GM19328 (cell line): ENCODE results near the gene PUSL1.

ENCODE experiments used
- ATAC-seq: cut with Tn5 transposase; IDR thresholded peaks from one replicate; pipeline ENCODE4 v1.9.1; 2021; ENCODE audit warnings: mild to moderate bottlenecking, moderate library complexity; ENCODE audit not compliant: unreplicated experiment

PUSL1 gene

DNA sequence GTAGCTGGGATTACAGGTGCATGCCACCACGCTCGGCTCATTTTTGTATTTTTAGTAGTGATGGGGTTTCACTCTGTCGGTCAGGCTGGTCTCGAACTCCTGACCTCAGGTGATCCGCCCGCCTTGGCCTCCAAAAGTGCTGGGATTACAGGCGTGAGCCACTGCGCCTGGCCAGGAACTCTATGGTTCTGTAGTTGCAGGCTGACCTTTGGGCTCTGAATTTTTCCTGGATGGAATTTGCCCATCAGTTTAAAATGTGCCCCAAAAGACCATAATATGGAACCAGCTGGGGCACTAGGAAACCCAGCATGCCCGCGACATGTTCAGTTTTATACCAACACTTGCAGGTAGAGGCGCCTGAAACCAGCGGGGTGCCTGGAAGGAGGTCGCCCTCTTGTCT is 29.8 kb upstream of the PUSL1 start:
- ATAC-seq = no peak

DNA sequence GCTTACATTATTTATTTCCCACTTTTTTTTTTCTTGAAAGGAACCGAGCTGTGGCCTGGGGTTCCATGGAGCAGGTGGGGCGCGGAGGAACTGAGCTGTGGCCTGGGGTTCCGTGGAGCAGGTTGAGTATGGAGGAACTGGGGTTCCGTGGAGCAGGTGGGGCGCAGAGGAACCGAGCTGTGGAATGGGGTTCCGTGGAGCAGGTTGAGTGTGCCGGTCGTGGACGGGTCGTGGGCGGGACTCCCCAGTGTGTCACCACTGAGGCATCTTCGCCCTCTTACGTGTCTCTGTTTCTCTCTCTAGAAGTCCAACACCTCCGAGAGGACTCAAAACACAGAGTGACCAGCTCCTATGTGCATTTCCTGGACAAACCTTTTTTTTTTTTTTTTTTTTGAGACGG is 29.4 kb upstream of the PUSL1 start:
- ATAC-seq = no peak

DNA sequence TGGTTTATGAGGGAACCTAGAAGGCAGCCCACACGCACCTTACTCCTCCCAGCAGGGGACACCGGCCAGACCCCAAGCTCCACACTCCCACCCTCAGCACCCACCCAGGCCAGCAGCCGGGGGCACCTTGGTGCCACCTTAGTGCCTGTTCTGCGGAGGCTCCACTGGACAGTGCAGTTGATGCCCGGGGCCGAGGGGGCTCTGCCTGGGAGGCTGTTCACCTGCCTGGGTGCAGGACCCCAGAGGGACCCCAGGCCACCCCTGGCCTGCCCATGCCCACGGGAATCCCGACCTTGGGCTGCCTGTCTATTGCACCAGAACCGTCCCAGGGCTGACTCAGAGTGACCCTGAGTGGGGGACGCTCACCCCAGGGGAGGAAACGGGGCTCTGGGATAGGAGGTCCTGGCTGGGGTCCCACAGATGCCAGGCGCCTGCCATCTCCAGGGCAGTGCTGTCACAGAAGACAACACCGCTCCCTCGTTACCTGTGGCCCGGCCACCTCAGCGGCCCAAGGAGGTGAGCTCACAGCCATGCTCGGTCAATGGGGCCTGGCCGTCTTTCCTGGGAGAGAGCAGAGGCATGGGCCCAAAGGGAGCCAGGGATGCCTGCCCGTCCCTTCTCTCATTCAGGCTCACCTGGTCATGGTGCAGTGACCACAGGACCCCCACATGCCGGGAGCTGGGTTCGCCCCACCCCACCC is 27.5 kb upstream of the PUSL1 start:
- no peak for ATAC-seq

- ATAC-seq = no peak
Measured at GRCh38 chr1:1281533-1282321, 26.7 kb upstream of the PUSL1 start.

DNA sequence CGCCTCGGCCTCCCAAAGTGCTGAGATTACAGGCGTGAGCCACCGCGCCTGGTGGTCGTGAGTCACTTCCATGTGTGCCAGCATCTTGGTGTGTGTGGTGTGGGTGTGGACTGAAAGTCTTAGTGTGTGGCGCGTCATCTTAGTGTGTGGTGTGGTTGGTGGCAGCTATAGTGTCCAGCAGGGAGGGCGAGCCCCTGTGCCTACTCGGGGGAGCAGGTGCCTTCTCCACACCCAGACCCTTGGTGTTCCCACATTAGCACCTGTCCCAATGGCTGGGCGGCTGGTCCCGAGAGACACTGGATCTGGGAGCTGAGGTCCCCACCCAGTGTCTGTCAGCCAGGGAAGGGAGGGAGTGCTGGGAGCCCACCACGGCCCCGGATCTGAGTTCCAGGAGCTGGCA is 25.4 kb upstream of the PUSL1 start:
- no peak for ATAC-seq

DNA sequence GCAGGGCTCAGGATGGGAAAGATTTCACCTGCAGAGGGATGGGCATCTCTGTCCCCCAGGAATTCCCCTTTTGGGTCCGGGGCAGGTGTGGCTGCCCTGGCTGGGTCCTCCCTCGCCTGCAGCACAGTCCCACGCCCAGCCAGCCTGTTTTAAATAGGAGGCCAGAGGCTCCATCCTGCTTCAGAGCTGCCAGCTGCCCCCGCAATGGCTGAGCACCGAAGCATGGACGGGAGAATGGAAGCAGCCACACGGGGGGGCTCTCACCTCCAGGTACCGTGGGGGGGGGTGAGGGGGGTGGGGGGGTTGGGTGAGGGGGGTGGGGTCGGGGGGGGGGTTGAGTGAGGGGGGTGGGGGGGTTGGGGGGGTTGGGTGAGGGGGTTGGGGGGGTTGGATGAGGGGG is 24.6 kb upstream of the PUSL1 start:
- ATAC-seq = no peak

DNA sequence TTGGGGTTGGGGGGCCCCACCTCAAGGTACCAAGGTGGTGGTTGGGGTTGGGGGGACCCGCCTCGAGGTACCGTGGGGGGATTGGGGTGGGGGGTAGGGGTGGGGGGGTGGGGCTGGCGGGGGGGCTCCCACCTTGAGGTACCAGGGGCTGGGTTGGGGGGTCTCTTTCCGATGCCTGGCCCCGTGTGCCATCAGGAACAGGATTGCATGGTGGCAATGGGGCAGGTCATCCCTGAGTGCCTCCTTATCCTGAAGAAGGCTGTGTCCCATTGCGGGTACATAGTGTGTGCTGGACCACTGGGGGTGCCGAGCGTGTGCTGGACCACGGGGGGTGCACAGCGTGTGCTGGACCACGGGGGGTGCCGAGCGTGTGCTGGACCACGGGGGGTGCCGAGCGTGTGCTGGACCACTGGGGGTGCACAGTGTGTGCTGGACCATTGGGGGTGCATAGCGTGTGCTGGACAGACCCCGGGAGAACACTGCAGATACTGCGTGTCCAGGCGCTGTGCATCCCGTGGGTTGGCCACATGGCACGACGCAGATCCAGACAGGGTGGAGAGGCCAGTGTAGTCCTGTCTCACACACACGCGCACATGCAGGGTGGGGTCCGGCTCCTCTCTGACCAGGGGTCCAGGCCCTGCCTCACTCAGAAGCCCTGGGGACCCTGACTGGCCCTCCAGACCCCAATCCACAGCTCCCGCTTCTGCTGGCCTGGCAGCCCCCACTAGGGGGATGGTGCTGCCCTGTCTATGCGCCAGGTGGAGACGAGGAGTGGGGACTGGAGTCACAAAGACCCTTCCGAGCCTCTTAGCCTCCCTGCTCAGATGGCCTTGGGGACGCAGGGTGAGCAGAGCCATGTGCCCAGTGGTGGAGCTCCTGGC is 23.9 kb upstream of the PUSL1 start:
- ATAC-seq = no peak

DNA sequence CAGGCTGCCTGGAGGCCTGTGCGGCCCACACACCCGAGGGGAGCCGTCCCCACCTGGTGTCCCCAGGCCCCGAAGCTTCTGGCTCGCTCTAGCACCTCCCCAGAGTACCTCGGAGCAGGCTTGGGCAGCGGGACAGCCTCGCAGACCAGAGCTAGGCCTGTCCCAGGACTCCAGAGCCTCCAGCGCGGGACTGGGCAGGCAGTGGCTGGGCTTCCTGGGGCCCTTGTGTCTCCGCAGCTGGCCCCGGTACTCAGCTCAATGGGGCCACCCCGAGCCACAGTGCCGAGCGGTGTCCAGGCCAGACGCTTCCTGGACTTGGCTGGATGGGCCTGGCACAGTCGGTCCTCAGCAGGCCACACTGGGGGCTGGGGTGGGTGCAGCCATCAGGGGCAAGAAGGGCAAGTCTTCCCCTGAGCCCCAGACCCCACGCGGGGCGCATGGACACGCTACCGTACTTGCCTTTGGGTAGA is 23.3 kb upstream of the PUSL1 start:
- ATAC-seq = no peak

GRCh38 chr1:1285611-1286311 is 22.6 kb upstream of the PUSL1 start:
- no peak for ATAC-seq

DNA sequence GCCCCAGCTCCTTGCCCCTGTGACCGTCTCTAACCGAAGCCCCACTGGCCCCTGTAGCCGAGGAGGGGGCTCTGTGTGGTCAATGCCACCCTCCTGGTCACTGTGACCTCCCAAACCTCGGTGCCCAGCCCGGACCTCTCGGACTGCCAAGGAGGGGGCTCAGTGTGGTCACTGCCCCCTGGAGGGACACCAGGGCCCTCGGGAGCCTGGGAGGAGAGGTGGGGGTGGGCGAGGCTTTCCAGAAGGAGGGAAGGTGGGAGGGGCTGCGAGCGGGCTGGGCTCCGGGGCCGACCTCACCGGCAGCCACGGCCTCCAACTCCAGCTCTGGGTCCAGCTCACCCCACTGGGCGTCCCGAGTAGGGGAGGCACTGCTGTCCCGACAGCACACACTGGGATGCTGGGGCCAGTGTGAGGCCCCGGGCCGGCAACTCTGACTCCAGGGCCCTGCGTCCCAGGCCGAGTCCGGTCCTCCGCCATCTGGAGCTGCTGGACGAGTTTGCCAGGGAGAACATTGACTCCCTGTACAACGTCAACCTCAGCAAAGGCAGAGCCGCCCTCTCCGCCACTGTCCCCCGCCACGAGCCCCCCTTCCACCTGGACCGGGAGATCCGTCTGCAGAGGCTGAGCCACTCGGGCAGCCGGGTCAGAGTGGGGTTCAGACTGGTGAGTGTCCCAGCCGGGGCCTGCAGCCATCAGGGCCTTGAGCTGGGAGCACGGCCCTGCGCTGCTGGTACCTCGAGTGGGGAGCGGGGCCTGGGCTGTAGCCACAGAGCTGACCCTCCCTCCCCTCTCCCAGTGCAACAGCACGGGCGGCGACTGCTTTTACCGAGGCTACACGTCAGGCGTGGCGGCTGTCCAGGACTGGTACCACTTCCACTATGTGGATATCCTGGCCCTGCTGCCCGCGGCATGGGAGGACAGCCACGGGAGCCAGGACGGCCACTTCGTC is 21.8 kb upstream of the PUSL1 start:
- no peak for ATAC-seq

GRCh38 chr1:1287288-1288110 is 20.9 kb upstream of the PUSL1 start:
- no peak for ATAC-seq

- ATAC-seq = no peak
Measured at GRCh38 chr1:1290238-1290731, 18.1 kb upstream of the PUSL1 start.

- no peak for ATAC-seq
Measured at GRCh38 chr1:1291023-1291528, 17.3 kb upstream of the PUSL1 start.

GRCh38 chr1:1291548-1292441 is 16.6 kb upstream of the PUSL1 start:
- ATAC-seq = no peak

GRCh38 chr1:1292442-1292779 is 16.0 kb upstream of the PUSL1 start:
- no peak for ATAC-seq

DNA sequence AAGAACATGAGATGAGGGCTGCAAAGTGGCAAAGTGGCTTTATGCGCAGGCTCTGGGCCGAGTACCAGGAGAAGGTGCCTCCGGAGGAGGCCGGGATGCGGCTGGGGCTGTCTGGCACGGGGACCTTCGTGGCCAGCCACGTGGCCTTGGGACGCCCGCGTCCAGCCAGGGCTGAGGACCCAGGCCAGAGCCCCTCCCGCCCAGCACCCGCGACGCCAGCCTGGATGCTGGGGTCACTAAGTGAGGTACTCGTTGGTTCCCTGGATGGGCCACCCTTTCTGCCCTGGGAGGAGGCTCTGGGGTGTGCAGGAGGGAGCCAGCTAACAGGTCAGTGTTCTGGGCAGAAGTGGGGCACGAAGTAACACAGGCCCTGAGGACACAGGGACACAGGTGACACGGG is 15.5 kb upstream of the PUSL1 start:
- ATAC-seq = no peak
